GM12878 (cell line): ENCODE data around the gene ATG13. TPM values are rescaled to one million over a fixed set of nuclear protein-coding genes. Genes with fewer than 3 reads are reported as not detected.
A peak's percentile ranks its signal among the peaks of the same experiment; 100 is the strongest.

Source experiments
- ATAC-seq: fragments of 200-7000 bp; cut with Tn5 transposase; 3 replicates; pipeline ENCODE4 v1.9.1; 2020; ENCODE audit warnings: mild to moderate bottlenecking, moderate library complexity
- BruUV-seq: library from RNA; stranded (reverse); fragments of 400-500 nt; replicated peaks from 2 replicates; lab custom pipeline; 2021; lab: Mats Ljungman, UMichigan
- CTCF ChIA-PET: fragments of 300-600 bp; sonication (Branson Sonifier 250); formaldehyde crosslinking; extraction: SDS; loops from one replicate; lab custom pipeline; 2021; ENCODE audit warnings: inconsistent platforms; lab: Yijun Ruan, JAX
- POLR2A ChIA-PET: fragments of 350-600 bp; formaldehyde crosslinking; extraction: SDS; loops from one replicate; lab custom pipeline; 2021; ENCODE audit warnings: inconsistent platforms; lab: Charles Lee
- RAD21 ChIA-PET: fragments of 300-600 bp; sonication (Branson Sonifier 250); formaldehyde crosslinking; loops from one replicate; lab custom pipeline; 2023; ENCODE audit warnings: antibody characterized with exemption; ENCODE audit not compliant: unreplicated experiment; lab: Charles Lee
- SMC1A ChIA-PET: fragments of 300-600 bp; sonication (Branson Sonifier 250); formaldehyde crosslinking; loops from one replicate; lab custom pipeline; 2023; ENCODE audit not compliant: unreplicated experiment, uncharacterized antibody; lab: Charles Lee
- DNase-seq: peaks from one replicate; pipeline ENCODE4 v3.0.0-alpha.2; 2011; ENCODE audit warnings: low read depth, low spot score
- FAIRE-seq: peaks from 3 replicates; lab custom pipeline; 2011; peaks lifted over from hg19 to GRCh38; lab: Jason Lieb, UNC
- H2AFZ ChIP-seq: 2 replicates; pipeline ENCODE4 v1.6.0; 2011; ENCODE audit warnings: low read depth, low read length, control low read depth; ENCODE audit not compliant: control insufficient read depth
- H3K27ac ChIP-seq: 2 replicates; pipeline ENCODE4 v1.5.1; 2011; ENCODE audit warnings: control low read depth; ENCODE audit not compliant: control insufficient read depth, insufficient read depth
- H3K27me3 ChIP-seq, 2 experiments: replicated peaks in 1 of 2; 2 replicates each; pipeline versions ENCODE4 v1.6.0 to v1.6.1; 2011; ENCODE audit warnings: low read length in 1 of 2; ENCODE audit not compliant: control insufficient read depth in 2 of 2, insufficient read depth in 2 of 2
- H3K36me3 ChIP-seq, 2 experiments: 2 replicates each; pipeline ENCODE4 v1.5.1; 2011; ENCODE audit warnings: low read length in 1 of 2; ENCODE audit not compliant: control insufficient read depth in 2 of 2, insufficient read depth in 2 of 2
- H3K4me1 ChIP-seq: 2 replicates; pipeline ENCODE4 v1.6.1; 2011; ENCODE audit warnings: mild to moderate bottlenecking, low read length, moderate library complexity, mixed read lengths; ENCODE audit not compliant: control insufficient read depth, insufficient read depth
- H3K4me2 ChIP-seq: 2 replicates; pipeline ENCODE4 v1.6.0; 2011; ENCODE audit warnings: control low read depth; ENCODE audit not compliant: control insufficient read depth, insufficient read depth
- H3K4me3 ChIP-seq: fragments of 200-600 bp; sonication (generic); 2 replicates; pipeline ENCODE4 v1.5.1; 2016
- H3K79me2 ChIP-seq: 2 replicates; pipeline ENCODE4 v1.6.0; 2011; ENCODE audit warnings: low read length; ENCODE audit not compliant: control insufficient read depth, insufficient read depth
- H3K9ac ChIP-seq: 2 replicates; pipeline ENCODE4 v1.8.0; 2011; ENCODE audit warnings: low read length, control low read depth, mixed read lengths; ENCODE audit not compliant: control insufficient read depth, insufficient read depth
- H3K9me3 ChIP-seq: replicated peaks from 3 replicates; pipeline ENCODE4 v1.5.1; 2011; ENCODE audit warnings: mild to moderate bottlenecking, low read length; ENCODE audit not compliant: control insufficient read depth, insufficient read depth
- H4K20me1 ChIP-seq: 2 replicates; pipeline ENCODE4 v1.6.0; 2011; ENCODE audit not compliant: control insufficient read depth, insufficient read depth
- CBX5 ChIP-seq: sonication (generic); IDR thresholded peaks from 2 replicates; pipeline ENCODE4 v1.6.1; 2016; ENCODE audit warnings: low read depth, moderate library complexity, mild to moderate bottlenecking, inconsistent platforms
- CEBPB ChIP-seq, 2 experiments: fragments of 150-350 bp in 1 of 2; IDR thresholded peaks; 2 replicates each; pipeline ENCODE4 v1.6.1; 2012 to 2014; ENCODE audit warnings: low read depth in 2 of 2, low read length in 2 of 2, borderline replicate concordance in 1 of 2, inconsistent platforms in 1 of 2
- CHD4 ChIP-seq: fragments of 200-600 bp; sonication (generic); IDR thresholded peaks from 2 replicates; pipeline ENCODE4 v1.6.1; 2016; ENCODE audit warnings: mild to moderate bottlenecking
- DPF2 ChIP-seq: fragments of 450-650 bp; IDR thresholded peaks from 2 replicates; pipeline ENCODE4 v1.6.1; 2017; ENCODE audit warnings: mild to moderate bottlenecking
- E2F8 ChIP-seq: fragments of 450-650 bp; IDR thresholded peaks from 2 replicates; pipeline ENCODE4 v1.6.1; 2018; ENCODE audit warnings: mild to moderate bottlenecking, low read depth, moderate library complexity; ENCODE audit not compliant: partially characterized antibody
- EP300 ChIP-seq, 2 experiments: fragments of 150-350 bp in 1 of 2; IDR thresholded peaks; 2 replicates each; pipeline ENCODE4 v1.6.1; 2011 to 2012; ENCODE audit warnings: low read depth in 2 of 2, low read length in 2 of 2, borderline replicate concordance in 1 of 2, improper control_type of control experiment in 1 of 2, inconsistent platforms in 1 of 2; ENCODE audit not compliant: control insufficient read depth in 1 of 2
- FOS ChIP-seq: IDR thresholded peaks from 3 replicates; pipeline ENCODE4 v1.6.1; 2011; ENCODE audit warnings: borderline replicate concordance; ENCODE audit not compliant: insufficient read length; ENCODE audit errors: extremely low read depth
- HSF1 ChIP-seq: fragments of 150-350 bp; IDR thresholded peaks from 2 replicates; pipeline ENCODE4 v1.6.1; 2014; ENCODE audit warnings: mild to moderate bottlenecking, low read depth, low read length
- KLF5 ChIP-seq: fragments of 450-650 bp; IDR thresholded peaks from 2 replicates; pipeline ENCODE4 v1.6.1; 2014; ENCODE audit warnings: mild to moderate bottlenecking; ENCODE audit not compliant: partially characterized antibody
- NR2F1 ChIP-seq: fragments of 450-650 bp; conservative IDR thresholded peaks from 2 replicates; pipeline ENCODE4 v1.6.1; 2017; ENCODE audit warnings: mild to moderate bottlenecking
- PKNOX1 ChIP-seq: fragments of 450-650 bp; IDR thresholded peaks from 2 replicates; pipeline ENCODE4 v1.6.1; 2016; ENCODE audit warnings: mild to moderate bottlenecking
- RELB ChIP-seq: fragments of 450-650 bp; IDR thresholded peaks from 2 replicates; pipeline ENCODE4 v1.6.1; 2017; ENCODE audit warnings: low read depth, mild to moderate bottlenecking, moderate library complexity
- SMAD1 ChIP-seq: fragments of 450-650 bp; IDR thresholded peaks from 2 replicates; pipeline ENCODE4 v1.6.1; 2018; ENCODE audit warnings: mild to moderate bottlenecking, low read depth; ENCODE audit not compliant: partially characterized antibody
- SMARCA5 ChIP-seq: fragments of 450-650 bp; IDR thresholded peaks from 2 replicates; pipeline ENCODE4 v1.6.1; 2017; ENCODE audit warnings: mild to moderate bottlenecking
- WRNIP1 ChIP-seq: IDR thresholded peaks from 2 replicates; pipeline ENCODE4 v1.6.1; 2011; ENCODE audit warnings: low read depth, low read length, improper control_type of control experiment, borderline replicate concordance
- WGBS: methylation state at CpG from one replicate; pipeline ENCODE4 v1.1.6; 2016; ENCODE audit warnings: low lambda C conversion rate; ENCODE audit not compliant: insufficient replicate concordance, insufficient coverage; ENCODE audit errors: missing lambda C conversion rate; 5-methylcytosine and 5-hydroxymethylcytosine counted together
- in situ Hi-C: fragments of 300-500 bp; cut with MboI; formaldehyde crosslinking; loops from 9 replicates; pipeline ENCODE4 v1.14.3; 2018; ENCODE audit warnings: mixed read lengths
- intact Hi-C: fragments of 100-400 bp; cut with micrococcal nuclease; formaldehyde crosslinking; loops from one replicate; pipeline ENCODE4 v1.14.2; 2022; ENCODE audit not compliant: unreplicated experiment
- polyA plus RNA-seq, 11 experiments: library from polyadenylated mRNA; depleted of rRNA in 4 of 11; unstranded in 6 of 11; stranded (reverse) in 5 of 11; fragments of >200 nt; fragmentation: Nextera tagmentation in 4 of 11; fragmentation: Illumina TruSeq in 1 of 11; extraction: Ambion mirVana in 4 of 11; extraction: Trizol in 1 of 11; gene quantifications; 1 replicate in 1 of 11; 2 replicates in 10 of 11; pipeline versions ENCODE4 v1.2.1 to v1.2.3, GENCODE V29; 2011 to 2016; ENCODE audit warnings: inconsistent platforms in 2 of 11, missing spikeins in 2 of 11, low read depth in 1 of 11
- total RNA-seq, 4 experiments: library from RNA; depleted of rRNA in 3 of 4; stranded (reverse); fragments of >200 nt in 3 of 4; fragmentation: Illumina TruSeq in 1 of 4; extraction: Trizol in 1 of 4; gene quantifications; 2 replicates each; pipeline versions ENCODE4 v1.2.1 to v1.2.3, GENCODE V29; 2013 to 2021

ATG13 gene
- total and polyA plus RNA-seq, 10 of the 15 experiments (the other 5 are each of a cell fraction or from before 2014, with no cell fraction given) = 10.9 to 61.6 (median 50.9) TPM

GRCh38 chr11:46603704-46604308 is 13.5 kb upstream of the ATG13 start (continued):
- 0 out of 2 replicates have a peak, but pooled peaks have one; percentile 78 for TF ChIP-seq CBX5
- no peak for TF ChIP-seq WRNIP1
- TF ChIP-seq EP300 (IDR thresholded peaks at IDR 0.05; ENCODE audit: borderline replicate concordance in 1 of 2, control insufficient read depth in 1 of 2, low read depth in 2 of 2, low read length in 2 of 2) = peak in 1 of 2 experiments; percentile 63; a peak in 1 of 4 replicates

- ChIA-PET CTCF (no interaction called here), POLR2A (interaction anchor here (0.6 to 0.7 kb wide), 4 partner anchors 32 to 1974 kb away, joined by 3 to 8 read pairs (median 5); no protein-coding TSS in a partner anchor), RAD21 (no interaction called here), SMC1A (no interaction called here)
- Histone ChIP-seq H2AFZ (peak overlapping the region; percentile 8; the same call in 1 of the 2 replicates), H3K4me2 (no peak overlapping the region), H3K9ac (no peak overlapping the region), H3K9me3 (no peaks in the 10 kb centered on the region; the same call in 2 of the 3 replicates), H3K4me3 (no peak overlapping the region), H3K27ac (no peak overlapping the region), H3K79me2 (0 out of 2 replicates have a peak, but pooled peaks cover 2% of the 10 kb centered on the region), H3K4me1 (peaks cover 16% of the 10 kb centered on the region), H3K36me3 (no peaks in the 10 kb centered on the region), H4K20me1 (no peaks in the 10 kb centered on the region), H3K27me3 (no peaks in the 10 kb centered on the region)
- in situ Hi-C loops = no loop called here
- no peak for DNase-seq
- no peak for ATAC-seq
- TF ChIP-seq FOS = no peak
- TF ChIP-seq NR2F1 = no peak
- TF ChIP-seq SMAD1 = no peak
- no peak for TF ChIP-seq EP300 (IDR thresholded peaks at IDR 0.05; ENCODE audit: borderline replicate concordance in 1 of 2, control insufficient read depth in 1 of 2, low read depth in 2 of 2, low read length in 2 of 2)
- no peak for TF ChIP-seq HSF1
- no peak for TF ChIP-seq DPF2
- TF ChIP-seq CEBPB (IDR thresholded peaks at IDR 0.05; ENCODE audit: borderline replicate concordance in 1 of 2, low read depth in 2 of 2, low read length in 2 of 2) = no peak
- TF ChIP-seq KLF5 = no peak
- no peak for TF ChIP-seq CHD4
- TF ChIP-seq RELB = no peak
- TF ChIP-seq PKNOX1 = no peak
- no peak for TF ChIP-seq E2F8
- TF ChIP-seq SMARCA5 = no peak
- intact Hi-C loops = no loop called here
- BruUV-seq = no TSS peak
- WGBS = 100% methylated on average over 1 of the region's 1 CpG
- FAIRE-seq = no peak
These were observed 12.6 kb upstream of the ATG13 start for GRCh38 chr11:46604796-46605195.
